ENCODE measurements around the gene LIN37.

The LIN37 gene

DNA sequence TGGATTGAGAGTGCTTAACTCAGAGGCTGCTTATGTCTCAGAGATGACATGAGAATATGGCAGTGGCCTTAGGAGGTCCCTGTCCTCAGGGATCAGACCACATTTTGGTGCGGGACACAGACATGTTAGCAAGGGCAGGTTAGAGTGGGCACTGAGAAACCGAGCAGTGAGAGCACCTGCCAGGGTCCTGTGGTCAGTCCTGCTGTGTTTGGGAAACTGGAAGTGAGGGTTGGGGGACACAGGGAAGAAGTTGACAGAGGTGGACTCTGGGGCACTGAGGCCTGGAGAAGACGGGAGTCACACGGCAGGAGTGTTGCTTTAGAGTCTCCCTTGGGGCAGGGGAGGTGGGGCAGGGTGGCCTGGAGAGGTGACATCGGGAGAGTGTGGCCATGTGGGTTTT is 13.5 kb upstream of the LIN37 start:
- DNase-seq (ENCODE audit: low read depth): no peak

DNA sequence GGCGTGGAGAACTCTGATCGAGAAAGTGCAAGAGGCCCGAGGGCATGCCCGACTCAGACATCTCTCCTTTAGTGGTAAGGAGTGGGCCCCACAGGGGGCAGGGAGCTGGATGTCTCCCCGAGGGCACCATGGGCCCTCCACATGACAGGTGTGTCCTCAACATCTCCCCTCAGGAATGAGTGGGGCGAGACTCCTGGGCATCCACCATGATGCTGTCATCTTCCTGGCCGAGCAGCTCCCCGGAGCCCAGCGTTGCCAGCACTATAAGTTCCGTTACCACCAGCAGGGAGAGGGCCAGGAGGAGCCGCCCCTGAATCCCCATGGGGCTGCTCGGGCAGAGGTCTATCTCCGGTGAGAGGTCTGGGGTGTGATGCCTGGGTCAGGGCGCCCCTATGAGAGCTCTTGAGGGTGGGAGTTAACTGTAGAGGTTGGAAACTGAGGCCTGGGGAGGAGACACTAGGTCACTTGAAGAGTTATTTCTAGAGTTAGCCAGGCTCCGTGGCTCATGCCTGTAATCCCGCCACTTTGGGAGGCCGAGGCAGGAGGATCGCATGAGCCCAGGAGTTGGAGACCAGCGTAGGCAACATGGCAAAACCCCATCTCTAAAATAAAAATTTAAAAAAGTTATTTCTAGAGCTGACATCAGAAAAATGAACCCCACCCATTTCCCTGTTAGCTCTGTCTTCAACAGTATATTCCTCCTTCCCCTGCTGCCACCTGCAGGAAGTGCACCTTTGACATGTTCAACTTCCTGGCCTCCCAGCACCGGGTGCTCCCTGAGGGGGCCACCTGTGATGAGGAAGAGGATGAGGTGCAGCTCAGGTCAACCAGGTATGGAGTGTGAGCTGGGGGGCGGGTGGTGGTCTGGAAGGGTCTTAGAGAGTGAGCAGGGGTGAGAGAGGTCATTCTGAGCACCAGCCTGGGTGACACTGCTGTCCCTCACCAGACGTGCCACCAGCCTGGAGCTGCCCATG is 11.2 kb upstream of the LIN37 start:
- DNase-seq (ENCODE audit: low read depth): no peak

DNA sequence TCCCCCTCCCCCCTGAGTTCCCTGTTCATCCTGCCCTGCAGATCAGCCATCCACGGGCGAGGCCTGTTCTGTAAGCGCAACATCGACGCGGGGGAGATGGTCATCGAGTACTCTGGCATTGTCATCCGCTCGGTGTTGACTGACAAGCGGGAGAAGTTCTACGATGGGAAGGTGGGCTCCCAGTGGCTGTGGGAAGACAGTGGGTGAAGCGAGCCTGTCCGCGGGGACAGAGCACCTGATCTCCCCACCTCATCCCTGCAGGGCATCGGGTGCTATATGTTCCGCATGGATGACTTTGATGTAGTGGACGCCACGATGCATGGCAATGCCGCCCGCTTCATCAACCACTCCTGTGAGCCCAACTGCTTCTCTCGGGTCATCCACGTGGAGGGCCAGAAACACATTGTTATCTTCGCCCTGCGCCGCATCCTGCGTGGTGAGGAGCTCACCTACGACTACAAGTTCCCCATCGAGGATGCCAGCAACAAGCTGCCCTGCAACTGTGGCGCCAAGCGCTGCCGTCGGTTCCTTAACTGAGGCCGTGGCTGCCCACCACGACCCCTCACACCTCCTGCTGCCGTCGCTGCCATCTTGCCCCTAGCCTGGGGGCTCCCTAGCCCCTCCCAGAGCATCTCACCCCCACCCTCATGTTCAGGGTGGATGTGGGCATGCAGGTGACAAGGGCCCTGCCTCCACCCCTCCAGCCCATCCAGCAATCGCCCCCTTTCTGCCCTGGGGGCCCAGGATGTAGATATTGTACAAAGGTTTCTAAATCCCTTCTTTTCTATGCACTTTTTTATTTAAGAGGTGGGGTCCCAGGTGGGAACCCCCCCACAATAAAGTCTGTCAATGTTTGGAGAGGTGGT is 10.1 kb upstream of the LIN37 start:
- no peak for DNase-seq (ENCODE audit: low read depth)

DNA sequence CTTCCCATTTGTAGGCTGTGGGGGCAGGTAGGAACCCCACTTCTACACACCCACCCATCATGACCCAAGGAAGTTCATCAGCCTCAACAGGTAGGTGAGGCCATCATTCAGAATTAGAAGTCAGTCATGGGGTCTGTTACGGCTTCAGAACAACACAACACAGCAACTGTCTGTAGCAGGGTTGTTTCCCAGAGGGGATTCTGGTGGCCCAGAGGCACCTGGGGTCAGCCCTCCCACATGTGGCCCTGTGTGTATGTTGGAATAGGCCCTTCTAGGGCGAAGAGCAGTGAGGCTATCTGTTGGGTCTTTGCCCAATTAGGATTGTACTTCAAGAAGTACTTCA is 9.5 kb upstream of the LIN37 start:
- DNase-seq (ENCODE audit: low read depth): no peak

DNA sequence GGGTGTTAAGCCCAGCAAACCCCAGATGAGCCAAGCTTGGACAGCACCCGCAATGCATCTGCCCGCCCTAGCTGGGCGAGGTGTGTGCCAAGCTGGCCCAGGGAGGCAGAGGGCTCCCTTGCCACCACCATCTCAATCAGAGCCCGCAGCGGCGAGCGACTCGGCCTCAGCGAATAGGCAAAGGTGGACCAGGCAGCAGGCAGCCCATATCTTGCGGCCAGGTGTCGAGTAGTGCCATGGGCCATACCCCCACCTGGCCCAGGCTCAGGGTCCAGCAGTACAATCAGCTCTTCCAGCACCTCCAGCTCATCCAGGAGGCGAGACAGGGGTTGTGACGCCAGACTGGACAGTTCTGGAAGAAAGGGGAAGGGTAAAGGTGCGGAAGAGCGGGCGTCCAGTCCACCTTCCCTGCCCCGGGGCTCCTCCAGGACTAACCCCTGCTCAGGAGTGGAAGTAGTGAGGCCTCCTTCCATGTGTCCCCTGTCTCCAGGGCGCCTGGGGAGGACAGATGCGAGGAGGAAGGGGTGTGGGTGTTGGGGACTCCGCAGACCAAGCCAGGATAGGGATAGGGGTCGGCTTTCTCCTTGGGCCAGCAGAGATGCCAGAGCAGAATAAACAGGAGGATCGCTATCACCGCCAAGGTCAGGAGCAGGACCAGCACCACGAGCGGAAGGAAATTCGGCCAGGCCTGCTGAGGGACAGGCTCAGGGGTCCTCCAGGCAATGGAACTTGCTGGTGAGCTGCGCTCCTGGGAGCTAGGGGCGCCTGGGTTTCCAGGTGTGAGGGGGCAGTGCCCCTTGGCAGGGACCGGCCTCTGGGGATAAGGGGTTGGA is 8.9 kb upstream of the LIN37 start:
- no peak for DNase-seq (ENCODE audit: low read depth)

GRCh38 chr19:35740108-35740422 is 8.3 kb upstream of the LIN37 start:
- no peak for DNase-seq (ENCODE audit: low read depth)

GRCh38 chr19:35740423-35741202 is 7.8 kb upstream of the LIN37 start:
- DNase-seq (ENCODE audit: low read depth): peak; percentile 94

DNA sequence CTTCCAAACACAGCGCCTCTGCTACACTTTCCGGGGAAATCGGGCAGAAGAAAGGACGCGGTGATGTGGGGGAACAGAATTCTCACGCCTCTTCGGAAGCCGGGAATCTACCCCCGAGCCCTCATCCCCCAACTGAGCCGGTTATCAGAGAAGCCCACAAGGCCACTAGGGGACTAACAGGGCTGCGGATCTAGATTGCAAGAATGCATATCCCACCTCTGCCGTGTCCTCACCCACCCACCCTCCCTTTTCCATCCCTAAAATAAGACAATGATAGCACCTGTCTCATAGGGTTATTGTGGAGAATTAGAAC is 7.2 kb upstream of the LIN37 start:
- no peak for DNase-seq (ENCODE audit: low read depth)

DNA sequence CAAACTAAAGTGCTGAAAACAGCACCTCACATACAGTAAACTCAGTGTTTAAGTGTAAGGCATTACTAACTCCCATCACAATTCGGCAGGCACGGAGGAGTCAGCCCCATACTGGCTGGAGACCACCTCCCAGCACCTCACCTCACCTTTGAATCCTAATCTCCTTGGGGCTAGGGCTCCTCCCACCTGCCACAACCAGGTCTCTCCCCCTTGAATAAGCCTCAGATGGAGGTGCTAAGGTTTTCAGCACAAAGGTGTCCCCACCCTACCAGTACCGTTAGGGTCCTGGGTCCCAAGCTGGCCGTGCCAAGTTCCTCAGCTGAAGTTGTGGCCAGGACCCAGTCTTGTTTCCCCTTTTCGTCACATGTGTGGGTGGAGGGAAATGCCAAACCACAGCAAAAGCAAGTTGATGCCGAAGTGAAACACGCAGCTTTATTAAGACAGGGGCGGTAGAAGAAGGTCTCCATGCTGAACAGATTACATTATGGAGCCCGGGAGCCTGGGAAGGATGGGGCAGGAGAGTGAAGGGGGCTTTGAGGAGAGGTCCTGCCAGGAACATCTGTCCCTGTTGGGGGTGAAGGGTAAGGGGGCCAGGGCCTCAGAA is 6.2 kb upstream of the LIN37 start, which contains the start of gene IGFLR1:
Gene IGFLR1, minus strand, starts transcription at position 332 of the 604 bp plus-strand sequence. CDS start 1,272 bp downstream, outside the sequence.
- DNase-seq (ENCODE audit: low read depth): peak; percentile 37

- DNase-seq (ENCODE audit: low read depth): no peak
These were observed 4.5 kb upstream of the LIN37 start for GRCh38 chr19:35743640-35744429.

DNA sequence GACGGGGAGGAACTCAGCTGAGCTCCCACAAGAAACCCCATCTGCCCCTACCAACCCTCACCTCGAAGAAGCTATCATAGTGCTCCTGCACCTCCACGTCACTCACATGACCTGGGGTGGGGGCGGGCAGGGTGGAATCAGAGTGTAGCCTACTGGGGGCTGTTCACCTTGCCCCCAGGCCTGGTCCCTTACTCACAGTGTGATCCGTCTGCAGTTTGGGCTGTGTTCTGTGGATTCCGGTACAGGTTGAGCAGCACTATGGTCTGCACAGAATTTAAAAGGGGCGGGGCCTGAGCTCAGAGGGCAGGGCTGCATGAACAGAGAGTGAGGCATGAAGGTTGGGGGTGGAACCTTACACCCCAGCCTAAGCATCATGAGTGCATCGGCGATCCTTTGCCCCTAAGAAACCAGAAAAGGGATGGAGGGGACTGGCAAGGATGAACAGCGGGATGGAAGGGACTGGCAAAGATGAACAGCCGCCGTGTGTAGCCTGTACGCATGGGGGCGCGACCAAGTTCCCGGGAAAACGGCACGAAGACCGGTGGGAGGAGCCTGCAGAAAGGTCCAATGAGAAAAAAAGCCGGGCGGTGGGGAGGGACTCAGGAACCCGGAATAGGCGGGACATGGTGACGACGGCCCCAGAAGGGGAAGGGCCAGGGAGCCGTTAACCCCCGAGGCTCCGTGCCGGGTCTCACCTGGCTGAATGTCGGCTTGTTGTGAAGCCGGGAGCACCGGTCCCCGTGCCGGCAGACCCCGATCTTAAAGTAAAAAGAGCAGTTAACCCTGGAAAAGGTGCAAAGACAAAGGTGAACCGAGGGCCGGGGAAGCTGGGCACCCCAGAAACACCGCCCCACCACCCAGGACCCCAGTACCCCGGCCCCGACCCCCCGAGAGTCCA is 3.7 kb upstream of the LIN37 start:
- peak; percentile 87 for DNase-seq (ENCODE audit: low read depth)

GRCh38 chr19:35745328-35746086 is 2.9 kb upstream of the LIN37 start, which contains the start of the genes PSENEN and U2AF1L4:
Gene PSENEN (plus strand): TSS chr19:35745651. CDS start chr19:35745931, 280 bp downstream.
Gene U2AF1L4 (minus strand): TSS chr19:35745418. CDS start chr19:35745391, 27 bp downstream.
- peak; percentile 91 for DNase-seq (ENCODE audit: low read depth)

- no peak for DNase-seq (ENCODE audit: low read depth)
These were observed 2.3 kb upstream of the LIN37 start for GRCh38 chr19:35746087-35746462.

- no peak for DNase-seq (ENCODE audit: low read depth)
These were observed 1.8 kb upstream of the LIN37 start for GRCh38 chr19:35746531-35746930.

GRCh38 chr19:35750167-35750566 is 1.8 kb downstream of the LIN37 start:
- no peak for DNase-seq (ENCODE audit: low read depth)

GRCh38 chr19:35751839-35752745 is 3.7 kb downstream of the LIN37 start:
- DNase-seq (ENCODE audit: low read depth): no peak

- DNase-seq (ENCODE audit: low read depth): no peak
These were observed 4.5 kb downstream of the LIN37 start for GRCh38 chr19:35752746-35753350.
